Duodenal mucosa (tissue), 2 donors: ENCODE measurements around the gene BMP5.

ENCODE experiments used
- H3K27ac ChIP-seq: one replicate; pipeline ENCODE4 v1.7.0; 2013; ENCODE audit warnings: low read depth, low read length
- H3K27me3 ChIP-seq, 2 donors: one replicate each; pipeline ENCODE4 v1.7.0; 2013; ENCODE audit warnings: low read length in 2 of 2, control low read depth in 1 of 2; ENCODE audit not compliant: insufficient read depth in 2 of 2, control insufficient read depth in 1 of 2
- H3K36me3 ChIP-seq, 2 donors: one replicate each; pipeline ENCODE4 v1.7.0; 2013; ENCODE audit warnings: low read length in 2 of 2, control low read depth in 1 of 2; ENCODE audit not compliant: insufficient read depth in 2 of 2, control insufficient read depth in 1 of 2
- H3K4me1 ChIP-seq, 2 donors: one replicate each; pipeline ENCODE4 v1.7.0; 2013; ENCODE audit warnings: low read length in 2 of 2, control low read depth in 1 of 2; ENCODE audit not compliant: insufficient read depth in 2 of 2, control insufficient read depth in 1 of 2
- H3K4me3 ChIP-seq, 2 donors: one replicate each; pipeline ENCODE4 v1.7.0; 2013; ENCODE audit warnings: low read length in 2 of 2, low read depth in 1 of 2
- H3K9ac ChIP-seq, 2 donors: one replicate each; pipeline ENCODE4 v1.7.0; 2013; ENCODE audit warnings: low read length in 2 of 2, low read depth in 1 of 2
- H3K9me3 ChIP-seq, 2 donors: one replicate each; pipeline ENCODE4 v1.7.0; 2013; ENCODE audit warnings: low read length in 2 of 2, control low read depth in 1 of 2; ENCODE audit not compliant: control insufficient read depth in 1 of 2

Gene BMP5

GRCh38 chr6:55776113-55776512, 99.3 kb downstream of the BMP5 start:
- no peak overlapping the region for H3K9ac ChIP-seq
- H3K27me3 ChIP-seq = no peaks in the 10 kb centered on the region
- no peak overlapping the region for H3K4me3 ChIP-seq
- no peaks in the 10 kb centered on the region for H3K36me3 ChIP-seq
- H3K27ac ChIP-seq = no peak overlapping the region
- no peaks in the 10 kb centered on the region for H3K9me3 ChIP-seq
- H3K4me1 ChIP-seq = no peaks in the 10 kb centered on the region

- Histone ChIP-seq H3K4me1 (no peaks in the 10 kb centered on the region), H3K27ac (no peak overlapping the region), H3K9ac (no peak overlapping the region), H3K4me3 (no peak overlapping the region), H3K27me3 (no peaks in the 10 kb centered on the region), H3K36me3 (no peaks in the 10 kb centered on the region), H3K9me3 (no peaks in the 10 kb centered on the region)
These were observed 100.4 kb downstream of the BMP5 start for GRCh38 chr6:55775029-55775318.

GRCh38 chr6:55774286-55775028, 100.9 kb downstream of the BMP5 start:
- no peaks in the 10 kb centered on the region for H3K36me3 ChIP-seq
- H3K9ac ChIP-seq = no peak overlapping the region
- H3K9me3 ChIP-seq = no peaks in the 10 kb centered on the region
- H3K27ac ChIP-seq = no peak overlapping the region
- no peak overlapping the region for H3K4me3 ChIP-seq
- no peaks in the 10 kb centered on the region for H3K27me3 ChIP-seq
- no peaks in the 10 kb centered on the region for H3K4me1 ChIP-seq

GRCh38 chr6:55773620-55774216, 101.7 kb downstream of the BMP5 start:
- no peaks in the 10 kb centered on the region for H3K9me3 ChIP-seq
- no peak overlapping the region for H3K27ac ChIP-seq
- no peaks in the 10 kb centered on the region for H3K4me1 ChIP-seq
- H3K4me3 ChIP-seq = no peak overlapping the region
- H3K27me3 ChIP-seq = no peaks in the 10 kb centered on the region
- no peaks in the 10 kb centered on the region for H3K36me3 ChIP-seq
- H3K9ac ChIP-seq = no peak overlapping the region

GRCh38 chr6:55772730-55773129, 102.7 kb downstream of the BMP5 start:
- Histone ChIP-seq H3K27me3 (no peaks in the 10 kb centered on the region), H3K36me3 (no peaks in the 10 kb centered on the region), H3K4me3 (no peak overlapping the region), H3K27ac (no peak overlapping the region), H3K4me1 (no peaks in the 10 kb centered on the region), H3K9me3 (no peaks in the 10 kb centered on the region), H3K9ac (no peak overlapping the region)

GRCh38 chr6:55759536-55759935, 115.9 kb downstream of the BMP5 start:
- Histone ChIP-seq H3K9me3 (no peaks in the 10 kb centered on the region), H3K27me3 (no peaks in the 10 kb centered on the region), H3K9ac (no peak overlapping the region), H3K27ac (no peak overlapping the region), H3K4me3 (no peak overlapping the region), H3K4me1 (no peaks in the 10 kb centered on the region), H3K36me3 (no peaks in the 10 kb centered on the region)

GRCh38 chr6:55758156-55758937, 117.0 kb downstream of the BMP5 start:
- H3K9ac ChIP-seq = no peak overlapping the region
- no peaks in the 10 kb centered on the region for H3K9me3 ChIP-seq
- H3K4me1 ChIP-seq = no peaks in the 10 kb centered on the region
- H3K36me3 ChIP-seq = no peaks in the 10 kb centered on the region
- H3K27ac ChIP-seq = no peak overlapping the region
- no peak overlapping the region for H3K4me3 ChIP-seq
- H3K27me3 ChIP-seq = no peaks in the 10 kb centered on the region

GRCh38 chr6:55756531-55757031, 118.8 kb downstream of the BMP5 start:
- H3K27me3 ChIP-seq = no peaks in the 10 kb centered on the region
- no peaks in the 10 kb centered on the region for H3K4me1 ChIP-seq
- H3K36me3 ChIP-seq = no peaks in the 10 kb centered on the region
- no peak overlapping the region for H3K9ac ChIP-seq
- no peaks in the 10 kb centered on the region for H3K9me3 ChIP-seq
- H3K27ac ChIP-seq = no peak overlapping the region
- no peak overlapping the region for H3K4me3 ChIP-seq

- H3K9ac ChIP-seq = no peak overlapping the region
- H3K4me1 ChIP-seq = no peaks in the 10 kb centered on the region
- H3K36me3 ChIP-seq = no peaks in the 10 kb centered on the region
- no peaks in the 10 kb centered on the region for H3K9me3 ChIP-seq
- H3K4me3 ChIP-seq = no peak overlapping the region
- H3K27me3 ChIP-seq = no peaks in the 10 kb centered on the region
- no peak overlapping the region for H3K27ac ChIP-seq
These were observed 126.5 kb downstream of the BMP5 start for GRCh38 chr6:55748880-55749279.

GRCh38 chr6:55746473-55746872, 128.9 kb downstream of the BMP5 start:
- Histone ChIP-seq H3K36me3 (no peaks in the 10 kb centered on the region), H3K9ac (no peak overlapping the region), H3K27ac (no peak overlapping the region)

More at GRCh38 chr6:55746473-55746872, 128.9 kb downstream of the BMP5 start:
- Histone ChIP-seq H3K27me3 (no peaks in the 10 kb centered on the region), H3K4me1 (no peaks in the 10 kb centered on the region), H3K4me3 (no peak overlapping the region), H3K9me3 (no peaks in the 10 kb centered on the region)
